Fibroblast of skin of scalp (primary cell): ENCODE data around the gene TMEM140.

Source experiments
- DNase-seq: peaks from one replicate; pipeline ENCODE4 v3.0.0-alpha.2; 2013

The TMEM140 gene

DNA sequence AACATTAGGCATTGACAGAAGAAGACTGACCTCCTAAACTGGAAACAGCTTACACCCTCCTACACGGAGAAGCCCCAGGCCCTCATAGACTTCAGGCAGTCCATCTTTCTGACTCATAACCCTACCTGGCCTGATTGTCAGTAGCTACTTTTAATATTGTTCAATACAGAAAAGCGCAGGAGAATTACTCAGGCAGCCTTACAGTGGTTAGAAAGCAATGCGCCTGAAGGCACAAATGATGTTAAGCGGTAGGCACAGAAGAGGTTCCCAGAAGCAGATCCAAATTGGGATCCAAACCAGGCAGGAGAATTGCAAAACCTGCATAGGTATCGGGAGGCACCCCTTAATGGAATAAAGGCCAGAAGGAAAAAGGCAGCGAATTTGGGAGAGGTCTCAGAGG, 28.1 kb downstream of the TMEM140 start:
- no peak for DNase-seq

DNA sequence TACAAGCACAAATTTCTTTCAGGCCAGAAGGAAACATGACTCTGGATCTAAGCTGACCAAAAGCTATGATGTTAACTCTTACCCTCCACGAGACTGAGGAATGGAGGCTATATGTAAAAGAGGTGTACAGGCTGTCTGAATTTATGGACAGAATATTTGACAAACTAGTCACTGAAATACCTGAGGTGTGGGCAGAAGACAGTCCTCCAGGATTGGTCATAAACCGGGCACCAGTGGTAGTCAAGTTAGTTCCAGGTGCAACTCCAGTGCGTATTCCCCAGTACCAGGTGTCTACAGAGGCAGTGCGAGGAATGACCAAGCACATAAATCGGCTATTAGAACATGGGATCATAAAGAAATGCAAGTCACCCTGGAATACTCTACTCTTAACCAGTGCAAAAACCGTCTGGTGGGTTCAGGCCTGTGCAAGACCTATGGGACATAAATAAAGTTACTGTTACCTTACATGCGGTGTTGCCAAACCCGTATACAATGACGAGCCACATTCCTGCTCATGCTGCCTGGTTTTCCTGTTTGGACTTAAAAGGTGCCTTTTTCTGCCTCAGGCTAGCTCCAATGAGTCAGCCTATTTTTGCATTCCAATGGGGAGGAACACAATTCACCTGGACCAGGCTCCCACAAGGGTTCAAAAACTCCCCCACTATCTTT, 29.3 kb downstream of the TMEM140 start:
- no peak for DNase-seq

DNA sequence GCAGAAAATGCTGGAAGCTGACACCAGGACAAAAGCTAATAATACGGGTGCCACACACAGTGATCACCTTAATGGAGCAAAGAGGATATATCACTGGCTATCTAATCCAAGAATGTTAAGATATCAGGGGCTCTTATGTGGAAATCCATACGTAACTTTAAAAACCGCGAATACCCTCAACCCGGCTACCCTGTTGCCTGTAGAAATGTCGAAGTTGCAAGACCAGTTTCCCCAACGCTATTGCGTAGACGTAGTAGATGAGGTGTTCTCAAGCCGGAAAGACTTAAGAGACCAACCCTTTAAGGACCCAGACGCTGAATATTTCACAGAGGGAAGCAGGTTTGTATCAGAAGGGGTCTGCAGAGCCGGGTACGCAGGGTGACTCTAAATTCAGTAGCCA, 30.5 kb downstream of the TMEM140 start:
- no peak for DNase-seq

DNA sequence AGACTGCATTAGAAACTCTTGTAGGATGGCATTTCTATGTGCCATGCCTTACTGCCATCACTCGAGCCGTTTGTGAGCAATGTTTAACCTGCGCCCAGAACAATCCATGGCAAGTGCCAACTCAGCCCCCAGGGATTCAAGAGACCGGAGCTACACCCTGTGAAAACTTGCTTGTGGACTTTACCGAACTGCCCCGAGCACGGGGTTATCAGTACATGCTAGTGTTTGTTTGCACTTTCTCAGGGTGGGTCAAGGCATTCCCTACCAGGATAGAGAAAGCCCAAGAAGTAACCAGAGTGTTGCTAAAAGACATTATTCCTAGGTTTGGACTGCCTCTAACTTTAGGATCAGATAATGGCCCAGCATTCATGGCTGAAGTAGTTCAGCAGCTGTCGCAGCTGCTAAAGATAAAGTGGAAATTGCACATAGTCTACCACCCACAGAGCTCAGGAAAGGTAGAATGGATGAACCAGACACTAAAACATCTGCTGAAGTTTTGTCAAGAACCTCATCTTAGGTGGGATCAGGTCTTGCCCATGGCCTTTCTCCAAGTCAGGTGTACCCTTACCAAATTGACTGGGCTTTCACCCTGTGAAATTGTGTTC, 31.6 kb downstream of the TMEM140 start:
- DNase-seq: no peak

DNA sequence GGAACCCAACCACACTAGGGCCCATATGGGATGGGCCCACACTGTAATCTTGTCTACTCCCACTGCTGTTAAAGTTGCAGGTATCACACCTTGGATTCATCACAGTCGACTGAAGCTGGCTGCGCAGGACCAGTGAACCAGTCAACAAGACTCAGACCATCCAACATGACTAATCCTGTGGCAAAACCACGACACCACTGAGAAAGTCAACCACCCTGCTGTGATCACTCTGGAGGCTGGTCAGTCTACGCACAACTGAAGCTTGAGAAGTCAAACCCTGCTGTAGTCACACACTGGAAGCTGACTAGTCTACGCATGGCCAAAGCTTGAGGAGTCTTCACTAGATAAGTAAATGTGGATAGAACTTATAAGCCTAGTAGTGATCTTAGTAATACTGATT, 32.2 kb downstream of the TMEM140 start:
- no peak for DNase-seq

DNA sequence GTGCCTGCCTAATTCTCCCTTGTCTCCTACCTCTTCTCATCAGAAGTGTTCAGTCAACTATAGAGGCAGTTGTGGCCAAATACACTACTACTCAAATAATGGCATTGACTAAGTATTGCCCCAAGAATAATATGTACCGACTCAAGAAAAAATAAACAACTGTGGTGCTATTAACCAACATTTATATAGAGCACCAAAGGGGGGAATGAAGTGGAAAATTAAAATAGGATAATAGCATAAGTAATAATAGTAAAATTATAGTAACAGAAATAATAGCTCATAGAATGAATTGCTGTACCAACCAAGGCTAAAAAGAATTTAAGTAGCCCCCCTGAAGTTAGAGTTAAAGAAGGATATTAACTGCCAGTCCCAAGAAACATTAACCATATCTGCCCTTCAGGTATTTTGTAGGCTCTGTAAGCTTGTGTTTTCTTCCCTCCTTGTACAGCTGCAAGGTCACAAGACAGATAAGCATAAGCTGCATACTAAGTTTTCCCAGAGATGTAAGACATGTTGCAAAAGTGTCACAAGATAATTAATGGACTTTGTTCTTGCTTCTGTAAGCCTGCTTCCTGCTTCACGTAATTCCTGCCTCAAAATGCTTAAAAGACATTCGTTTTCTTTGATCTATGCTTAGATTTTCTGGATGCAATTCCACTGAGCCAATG, 33.5 kb downstream of the TMEM140 start:
- DNase-seq: no peak

DNA sequence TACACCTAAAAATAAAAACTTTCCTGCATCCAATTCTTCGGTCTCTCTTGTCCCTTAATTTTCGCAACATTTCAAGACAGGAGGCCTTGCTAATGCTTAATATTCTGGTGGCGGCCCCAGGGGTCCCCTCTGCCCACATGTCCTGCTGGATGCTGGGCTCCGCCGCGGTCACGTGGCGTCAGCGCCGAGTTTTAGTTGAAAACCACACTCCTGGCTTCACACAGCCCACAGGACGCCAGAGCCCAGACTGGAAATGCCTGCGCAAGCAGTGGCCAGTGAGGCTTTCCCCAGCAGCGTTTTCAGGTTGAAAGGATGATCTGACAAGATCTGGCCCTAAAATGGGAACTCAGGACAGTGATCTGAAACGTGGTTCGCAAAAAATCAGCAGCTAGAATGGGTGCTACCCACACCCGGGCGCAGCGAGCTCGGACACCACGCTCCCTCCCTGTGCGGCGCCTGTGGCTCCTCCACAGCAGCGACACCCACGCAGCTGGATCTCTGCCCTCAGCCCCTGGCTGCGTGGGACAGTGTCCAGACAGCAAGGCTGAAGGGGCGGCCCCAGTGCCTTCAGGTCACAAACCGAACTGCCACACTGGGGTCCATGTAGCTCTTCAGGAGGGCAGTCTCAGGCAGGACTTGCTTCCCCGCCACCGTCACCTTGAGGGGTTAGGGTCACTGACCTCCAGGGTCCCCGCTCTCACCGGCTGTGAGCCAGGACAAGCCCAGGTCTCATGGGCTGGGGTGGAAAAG, 34.2 kb downstream of the TMEM140 start:
- no peak for DNase-seq

DNA sequence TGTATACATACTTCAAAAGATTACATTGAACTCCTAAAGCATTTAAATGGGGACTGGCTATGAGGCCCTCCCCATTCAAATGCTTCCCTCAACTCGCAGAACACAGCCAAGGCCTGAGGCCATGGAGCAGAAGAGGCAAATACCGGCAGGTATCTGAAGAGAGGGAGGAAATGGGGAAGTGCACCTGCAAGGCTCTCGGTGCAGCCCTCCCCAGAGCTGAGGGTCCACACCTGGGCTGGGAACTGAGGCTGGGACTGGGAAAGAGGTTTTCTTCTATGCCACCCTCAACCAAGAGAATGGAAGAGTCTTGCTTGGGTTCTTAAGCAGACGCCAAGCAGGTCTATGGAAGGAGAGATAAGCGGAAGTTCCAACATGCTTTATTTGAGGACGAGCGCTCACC, 35.6 kb downstream of the TMEM140 start:
- DNase-seq: no peak

DNA sequence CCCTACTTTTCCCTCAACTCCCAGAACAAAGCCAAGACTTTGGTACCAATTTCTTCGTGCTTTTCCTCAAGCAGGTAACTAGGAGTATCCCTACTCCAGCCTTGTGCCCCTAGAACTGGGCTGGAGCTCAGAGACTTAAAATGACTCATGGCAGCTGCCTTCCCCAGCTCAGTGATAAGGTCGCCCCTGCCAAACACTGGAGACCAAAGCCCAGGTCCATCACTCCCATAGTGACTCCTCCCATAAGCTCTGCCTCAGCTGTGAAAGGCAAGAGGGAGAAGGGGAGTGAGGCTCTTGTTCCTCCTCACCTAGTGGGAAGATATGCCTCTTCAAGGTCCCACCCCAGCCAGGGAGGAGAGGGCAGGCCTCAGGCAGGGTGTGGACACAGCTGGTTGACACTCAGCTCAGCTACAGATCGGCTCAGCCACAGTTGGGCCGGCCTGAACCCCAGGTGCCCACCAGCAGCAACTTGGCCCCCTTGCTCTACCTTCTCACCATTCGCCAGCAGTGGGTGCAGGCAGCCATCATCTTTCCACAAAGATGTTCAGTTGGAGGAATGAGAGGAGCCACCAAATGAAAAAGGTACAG, 36.5 kb downstream of the TMEM140 start:
- DNase-seq: no peak

DNA sequence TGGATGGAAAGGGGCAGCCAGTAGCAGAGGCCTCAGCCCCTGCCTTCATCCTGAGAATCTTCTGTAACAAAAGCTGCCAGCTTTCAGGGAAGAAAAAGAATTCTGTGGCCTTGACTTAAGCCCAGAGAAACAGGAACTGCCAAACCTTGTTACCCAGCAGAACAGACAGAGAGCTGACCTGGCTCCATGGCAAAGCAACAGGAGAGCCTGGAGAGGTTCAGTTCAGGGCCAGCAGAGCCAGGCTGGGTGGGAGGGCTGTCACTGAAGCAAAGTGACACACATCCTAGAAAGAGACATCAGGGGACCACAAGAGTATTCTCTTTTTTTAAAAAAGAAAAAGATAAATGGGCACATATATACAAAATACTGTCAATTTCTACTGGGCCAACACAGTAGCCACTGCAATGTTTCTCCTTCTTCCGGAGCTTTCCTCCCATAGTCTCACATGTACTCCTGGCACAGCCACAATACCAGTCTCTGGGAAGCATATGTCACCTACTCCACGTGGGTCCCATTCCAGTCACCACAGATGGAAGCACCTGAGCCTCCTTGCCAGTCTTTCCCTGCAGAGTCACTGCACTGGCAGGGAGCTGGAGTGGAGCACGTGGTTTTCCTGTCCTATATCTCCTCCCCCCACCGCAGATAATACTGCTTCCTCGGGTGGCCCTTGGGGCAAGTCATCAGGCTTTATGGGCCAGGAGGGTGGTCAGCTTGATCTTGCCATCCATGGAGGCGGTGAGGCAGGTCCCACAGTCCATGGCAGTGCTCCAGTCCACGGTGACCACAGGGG, 37.8 kb downstream of the TMEM140 start:
- DNase-seq: no peak

DNA sequence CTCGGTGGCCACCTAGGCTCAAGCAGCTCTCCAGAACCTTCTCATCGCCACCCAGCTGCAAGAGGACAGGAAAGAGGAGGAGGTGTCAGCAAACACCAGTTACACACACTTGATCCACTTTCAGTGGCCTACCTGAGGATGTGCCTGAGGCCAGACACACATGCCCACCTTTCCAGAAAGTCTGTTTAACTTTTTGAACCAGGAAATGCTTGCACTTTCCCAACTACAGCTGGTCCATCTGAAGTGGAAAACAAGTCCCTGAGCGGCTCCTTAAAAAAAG, 38.3 kb downstream of the TMEM140 start:
- no peak for DNase-seq

DNA sequence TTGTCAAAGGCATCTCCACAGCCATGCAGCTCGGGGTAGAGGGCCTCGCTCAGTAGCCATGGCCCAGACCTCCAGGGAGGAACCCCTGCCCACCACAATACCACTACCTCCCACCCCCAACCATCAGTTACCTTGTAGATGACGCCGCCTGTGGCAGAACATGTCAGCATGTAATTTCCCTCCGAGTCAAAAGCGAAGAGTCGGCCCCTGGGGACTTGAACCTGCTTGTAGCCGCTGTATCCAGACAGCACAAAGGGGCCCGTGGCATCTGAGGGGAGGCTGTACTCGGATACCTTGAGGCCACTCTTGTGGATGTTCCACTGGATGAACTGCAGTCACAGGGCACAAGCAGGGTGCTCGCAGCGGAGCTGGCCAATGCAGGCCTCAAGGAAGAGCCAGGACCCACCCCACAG, 39.0 kb downstream of the TMEM140 start:
- no peak for DNase-seq

DNA sequence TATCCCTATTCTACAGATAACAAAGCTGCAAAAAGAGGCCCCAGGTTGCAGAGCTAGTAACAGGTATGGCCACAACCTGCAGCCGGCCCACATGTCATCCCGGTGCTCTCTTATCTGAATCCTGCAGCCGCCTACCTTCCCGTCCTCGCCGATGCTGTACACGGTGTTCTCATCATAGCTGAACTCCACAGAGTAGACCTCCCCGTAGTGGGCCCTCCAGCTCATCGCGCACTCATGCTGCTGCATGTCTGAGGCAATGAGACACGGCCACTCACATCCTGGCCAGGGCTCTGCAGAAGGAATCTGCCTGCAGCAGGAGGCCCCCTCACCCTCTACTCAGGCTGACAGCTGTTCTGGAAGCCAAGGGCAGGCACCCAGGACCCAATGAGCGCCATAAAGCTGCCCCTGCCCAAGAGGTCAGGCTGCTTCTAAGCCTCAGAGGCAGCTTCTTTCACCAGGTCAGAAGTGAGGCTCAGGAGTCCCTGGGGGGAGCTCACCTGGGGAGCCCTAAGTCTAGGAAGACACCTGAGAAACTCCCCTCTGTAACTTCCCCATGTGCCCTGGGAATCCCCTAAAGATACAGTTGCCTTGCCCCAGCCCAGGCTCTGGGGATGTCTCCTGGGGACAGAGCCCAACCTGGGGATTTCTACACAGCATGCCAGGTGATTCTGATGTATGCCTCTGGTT, 40.6 kb downstream of the TMEM140 start:
- no peak for DNase-seq

DNA sequence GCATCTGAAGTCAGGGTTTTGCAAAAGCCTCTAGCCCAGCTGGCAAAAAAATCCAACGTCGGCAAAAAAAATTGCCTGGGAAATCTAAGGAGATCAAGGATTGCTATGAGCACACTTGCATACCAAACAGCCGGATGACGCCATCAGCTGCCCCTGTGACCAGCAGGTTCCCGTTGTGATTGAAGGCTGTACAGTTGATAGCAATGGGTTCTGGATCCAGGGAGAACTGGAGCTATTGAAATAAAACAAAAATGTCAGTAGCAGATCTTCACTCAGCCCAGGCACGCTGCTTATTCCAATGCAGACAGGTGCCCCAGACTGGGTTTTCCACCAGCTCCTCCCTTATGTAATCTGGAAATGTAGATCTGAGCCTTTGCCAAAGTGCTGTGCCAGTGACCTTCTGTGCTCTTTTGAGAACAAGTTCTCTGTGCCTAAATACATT, 41.4 kb downstream of the TMEM140 start:
- DNase-seq: no peak

DNA sequence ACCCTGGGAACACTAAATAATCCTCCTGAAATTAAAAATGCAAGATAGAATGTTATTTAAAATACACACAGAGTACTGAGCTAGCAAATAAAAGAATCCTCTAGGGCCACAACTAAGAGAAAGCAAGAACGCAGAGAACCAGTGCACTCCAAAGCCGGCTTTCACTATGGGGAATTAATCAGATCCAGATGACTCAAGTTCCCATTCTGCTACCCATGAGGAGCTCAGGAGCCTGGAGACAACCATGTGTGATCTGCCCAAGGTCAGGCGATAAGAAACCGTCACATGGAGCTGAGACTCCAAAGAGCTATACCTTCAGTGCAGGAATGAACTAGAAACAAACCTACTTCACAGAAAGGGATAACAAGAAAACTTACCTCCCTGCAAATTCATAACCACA, 42.1 kb downstream of the TMEM140 start:
- DNase-seq: peak; percentile 74

DNA sequence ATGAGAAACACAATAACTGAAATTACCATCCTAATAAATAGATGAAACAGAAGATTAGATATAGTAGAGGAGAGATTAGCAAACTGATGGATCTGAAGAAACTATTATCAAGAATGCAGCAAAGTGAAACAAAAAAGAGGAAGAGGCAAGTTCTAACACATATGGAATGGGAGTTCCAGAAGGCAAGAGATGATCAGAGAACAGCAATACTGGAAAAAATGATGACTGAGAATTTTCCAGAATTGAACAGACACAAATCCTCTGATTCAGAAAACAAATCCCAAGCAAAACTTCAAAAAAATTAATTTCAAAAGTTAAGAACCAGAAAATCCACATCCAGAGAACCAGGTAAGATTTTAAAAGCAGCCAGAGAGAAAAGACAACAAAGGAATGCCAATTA, 42.8 kb downstream of the TMEM140 start:
- DNase-seq: no peak

DNA sequence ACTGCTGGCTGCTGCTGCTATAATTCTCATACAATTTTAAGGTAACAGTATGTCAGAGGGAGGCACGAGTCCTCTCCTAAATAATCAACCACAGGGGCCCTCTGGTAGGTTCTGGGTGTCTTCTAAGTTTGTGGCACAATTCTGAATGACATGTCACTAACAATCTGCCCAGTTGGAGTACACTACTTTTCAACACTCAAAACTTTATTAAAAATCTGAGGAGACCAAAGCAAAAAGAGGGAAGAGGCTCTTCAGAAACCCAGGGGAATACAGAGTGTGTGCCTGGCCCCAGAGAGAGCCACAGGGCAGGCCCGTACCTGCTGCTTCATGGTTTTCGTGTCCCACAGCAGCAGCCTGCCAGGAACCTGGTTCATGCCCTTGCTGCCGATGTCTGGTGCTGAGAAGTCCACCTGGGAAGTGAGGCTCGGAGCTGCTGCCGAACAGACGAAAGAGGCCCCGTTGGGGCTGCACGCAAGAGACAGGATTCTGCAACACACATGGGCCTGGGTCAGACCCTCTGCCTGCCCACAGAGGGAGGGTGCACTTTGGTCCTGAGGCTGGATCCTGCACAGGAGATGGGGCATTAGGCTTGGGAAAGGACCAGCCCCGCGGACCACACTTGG, 45.2 kb downstream of the TMEM140 start:
- DNase-seq: no peak

DNA sequence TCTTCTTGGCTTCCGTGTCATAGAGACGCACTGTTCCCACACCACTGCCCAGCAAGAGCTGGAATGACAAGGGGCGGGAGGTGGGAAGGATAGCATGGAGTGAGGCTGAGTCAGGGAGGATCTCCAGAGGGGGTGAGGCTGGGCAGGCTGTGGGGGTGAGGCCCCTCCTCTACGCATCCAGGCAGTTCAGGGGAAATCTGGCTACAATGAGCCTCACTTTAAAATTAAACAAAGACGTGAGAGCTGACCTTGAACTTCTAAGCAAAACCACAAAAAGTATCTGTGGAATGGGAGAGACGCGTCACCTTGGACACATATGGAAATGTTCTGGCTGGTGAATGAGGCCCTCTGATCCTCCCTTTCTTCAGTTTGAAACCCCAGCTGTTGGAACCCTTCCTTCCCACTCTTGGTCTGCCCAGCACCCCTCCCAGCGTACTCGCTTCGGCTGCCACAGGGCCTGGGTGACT, 45.8 kb downstream of the TMEM140 start:
- DNase-seq: peak; percentile 93

DNA sequence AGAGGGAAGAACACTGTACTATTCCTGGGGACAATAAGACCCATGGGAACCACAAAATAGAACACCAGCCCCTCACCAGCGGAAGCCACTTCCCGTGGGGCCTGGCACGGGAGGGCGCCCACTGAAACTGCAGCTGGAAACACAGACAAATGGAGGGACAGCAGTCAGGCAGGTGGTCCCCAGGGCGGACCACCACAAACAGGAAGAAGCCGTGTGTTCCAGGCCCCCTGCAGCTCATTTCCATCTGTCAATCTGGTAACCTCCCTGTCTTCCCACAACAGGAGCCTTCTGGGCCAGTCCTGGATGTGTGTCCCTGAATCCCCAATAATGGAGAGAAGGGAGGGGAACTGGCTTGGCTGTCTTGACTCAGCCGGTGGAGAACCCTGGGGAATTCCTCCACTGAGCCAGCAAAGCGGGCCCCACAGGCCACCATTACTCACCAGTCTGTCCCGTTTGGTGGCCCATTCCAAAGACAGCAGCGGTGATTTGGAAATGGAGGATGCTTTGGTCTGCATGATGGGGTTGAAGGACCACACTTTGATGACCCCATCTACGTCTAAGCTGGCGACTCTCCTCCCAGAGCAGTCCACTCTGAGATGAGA, 46.7 kb downstream of the TMEM140 start:
- DNase-seq: peak; percentile 67

DNA sequence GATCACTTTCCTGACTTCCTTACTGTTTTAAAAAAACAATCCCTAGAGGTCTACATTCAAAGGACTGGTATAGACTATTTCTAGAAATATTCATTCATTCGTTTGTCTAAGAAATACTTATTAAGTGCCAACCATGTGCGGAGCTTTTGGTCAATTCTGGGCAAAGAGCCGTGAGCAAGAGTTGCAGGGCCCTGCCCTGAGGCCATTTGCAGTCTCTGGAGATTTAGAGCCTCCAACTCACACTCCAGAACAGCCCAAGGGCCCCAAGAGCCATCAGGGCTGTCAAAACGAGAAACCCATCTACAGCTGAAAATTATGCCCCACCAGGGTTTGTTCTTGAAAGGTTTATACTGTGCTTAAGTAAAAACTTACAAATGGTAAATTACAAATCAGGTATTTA, 47.3 kb downstream of the TMEM140 start:
- no peak for DNase-seq
